HG02798 (cell line): ENCODE data around the gene TTBK2.
"Not testable (repeated sequence)": the region's sequence is repeated elsewhere in the genome, so short reads cannot be mapped to it uniquely, and the experiment has no call there.

ENCODE experiments used
- ATAC-seq: cut with Tn5 transposase; IDR thresholded peaks from one replicate; pipeline ENCODE4 v1.9.1; 2021; ENCODE audit warnings: mild to moderate bottlenecking; ENCODE audit not compliant: unreplicated experiment, poor library complexity

Gene TTBK2

DNA sequence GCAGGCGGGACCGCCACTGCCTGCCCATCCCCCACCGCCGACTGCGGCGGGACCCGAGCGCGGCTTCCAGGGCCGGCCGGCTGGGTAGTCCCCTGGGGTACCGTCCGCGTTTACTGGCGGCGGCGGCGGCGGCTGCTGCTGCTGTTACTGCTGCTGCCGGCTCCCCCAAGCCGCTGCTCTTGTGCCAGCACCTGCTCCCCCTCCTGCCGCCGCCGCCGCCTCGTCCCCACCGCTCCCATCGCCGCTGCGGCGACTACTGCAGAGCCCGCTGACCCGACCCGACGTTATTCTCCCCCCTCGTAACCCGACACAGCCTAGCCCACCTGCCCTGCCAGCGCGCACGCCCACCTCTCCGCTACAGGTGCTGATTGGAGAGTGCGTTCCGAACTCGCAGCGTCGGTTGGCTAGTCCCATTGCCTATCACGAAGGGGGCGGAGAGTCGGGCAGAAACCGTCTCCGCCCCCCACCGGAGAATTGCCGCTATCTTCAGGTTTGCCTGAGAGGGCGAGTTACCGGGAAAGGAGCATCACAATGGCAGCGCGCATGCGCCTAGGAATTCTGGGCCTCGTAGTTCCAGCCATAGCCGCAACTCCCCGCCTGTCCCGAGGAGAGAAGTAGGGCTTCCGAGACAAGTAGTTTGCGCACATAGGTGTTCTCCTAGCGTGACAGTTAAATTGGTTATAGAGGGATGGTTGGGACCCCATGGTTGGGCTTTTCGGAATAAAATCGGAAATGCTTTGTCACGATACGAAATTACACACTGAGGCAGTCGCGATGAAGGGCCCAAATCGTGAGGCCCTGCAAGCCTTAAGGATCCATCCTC is at the start of gene TTBK2:
Gene TTBK2, minus strand, starts transcription at position 260 of the 823 bp plus-strand sequence. CDS start 42,161 bp downstream, outside the sequence.
- peak; percentile 96 for ATAC-seq

- ATAC-seq = no peak
These were observed 43.9 kb upstream of the TTBK2 start for GRCh38 chr15:42964476-42964875.

GRCh38 chr15:42955518-42955917 is 34.9 kb upstream of the TTBK2 start:
- no peak for ATAC-seq

DNA sequence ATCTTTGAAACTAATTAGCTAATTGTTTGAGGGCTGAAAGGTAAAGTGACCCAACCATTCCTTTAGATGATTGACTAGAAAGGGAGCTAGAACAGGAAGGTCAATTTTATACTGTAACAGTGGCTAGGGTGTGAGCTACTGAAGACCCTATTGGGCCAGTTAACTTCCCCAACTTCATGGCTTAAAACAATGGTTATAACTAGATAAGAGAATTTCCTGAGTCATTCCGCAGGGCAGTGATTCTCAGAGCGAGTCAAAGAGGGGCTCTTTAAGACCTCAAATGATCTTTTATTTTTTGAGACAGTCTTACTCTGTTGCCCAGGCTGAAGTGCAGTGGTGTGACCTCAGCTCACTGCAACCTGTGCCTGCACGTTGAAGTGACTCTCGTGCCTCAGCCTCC is 33.7 kb upstream of the TTBK2 start:
- no peak for ATAC-seq

- ATAC-seq = not testable (repeated sequence)
These were observed 28.3 kb upstream of the TTBK2 start for GRCh38 chr15:42948898-42949297.

DNA sequence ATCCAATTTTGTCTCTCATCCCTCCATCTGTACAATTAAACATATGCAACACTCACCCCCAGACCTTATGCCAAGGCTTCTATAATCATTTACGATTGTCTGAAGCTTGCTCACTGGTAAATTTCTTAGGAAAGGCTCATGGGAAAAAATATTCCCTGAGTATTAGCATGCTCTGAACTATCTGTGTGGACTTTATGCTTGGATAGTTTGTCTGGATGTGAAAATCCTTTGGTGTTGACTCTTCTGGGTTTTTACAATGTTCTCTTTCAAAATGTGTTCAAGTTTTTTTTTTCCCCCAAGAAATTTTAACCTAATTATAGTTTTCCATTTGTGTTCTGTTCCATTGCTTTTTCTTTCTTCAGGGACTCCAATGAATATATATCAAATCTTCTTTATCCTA is 19.9 kb upstream of the TTBK2 start:
- no peak for ATAC-seq

GRCh38 chr15:42939841-42940240 is 19.3 kb upstream of the TTBK2 start:
- ATAC-seq = no peak

- no peak for ATAC-seq
These were observed 16.6 kb upstream of the TTBK2 start for GRCh38 chr15:42937143-42937542.

DNA sequence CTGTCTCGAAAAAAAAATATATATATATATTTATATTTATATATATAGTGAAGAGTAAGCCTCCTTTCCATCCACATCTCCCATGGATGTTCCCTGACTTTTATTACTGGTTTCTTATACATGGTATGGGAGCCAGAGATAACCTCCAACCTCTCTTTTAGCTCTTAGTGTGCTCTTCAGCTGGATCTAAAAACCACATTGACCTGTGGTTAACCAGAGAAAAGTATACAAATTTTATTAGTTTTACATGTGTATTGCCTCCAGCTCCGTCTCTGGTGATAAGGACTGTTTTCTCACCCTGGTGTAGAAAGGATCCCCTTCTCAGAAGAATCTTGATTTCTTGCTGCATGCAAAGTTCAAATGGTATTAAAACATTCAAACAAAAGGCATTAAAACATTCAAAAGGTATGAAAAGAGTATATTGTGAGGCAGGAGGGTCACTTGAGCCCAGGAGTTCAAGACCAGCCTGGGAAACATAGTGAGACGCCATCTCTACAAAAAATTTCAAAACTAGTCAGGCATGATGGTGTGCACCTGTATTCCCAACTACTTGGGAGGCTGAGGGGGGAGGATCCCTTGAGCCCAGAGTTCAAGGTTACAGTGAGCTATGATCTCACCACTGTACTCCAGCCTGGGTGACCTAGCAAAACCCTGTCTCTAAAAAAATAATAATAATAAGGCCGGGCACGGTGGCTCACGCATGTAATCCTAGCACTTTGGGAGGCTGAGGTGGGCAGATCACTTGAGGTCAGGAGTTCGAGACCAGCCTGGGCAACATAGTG is 13.5 kb upstream of the TTBK2 start:
- no peak for ATAC-seq

DNA sequence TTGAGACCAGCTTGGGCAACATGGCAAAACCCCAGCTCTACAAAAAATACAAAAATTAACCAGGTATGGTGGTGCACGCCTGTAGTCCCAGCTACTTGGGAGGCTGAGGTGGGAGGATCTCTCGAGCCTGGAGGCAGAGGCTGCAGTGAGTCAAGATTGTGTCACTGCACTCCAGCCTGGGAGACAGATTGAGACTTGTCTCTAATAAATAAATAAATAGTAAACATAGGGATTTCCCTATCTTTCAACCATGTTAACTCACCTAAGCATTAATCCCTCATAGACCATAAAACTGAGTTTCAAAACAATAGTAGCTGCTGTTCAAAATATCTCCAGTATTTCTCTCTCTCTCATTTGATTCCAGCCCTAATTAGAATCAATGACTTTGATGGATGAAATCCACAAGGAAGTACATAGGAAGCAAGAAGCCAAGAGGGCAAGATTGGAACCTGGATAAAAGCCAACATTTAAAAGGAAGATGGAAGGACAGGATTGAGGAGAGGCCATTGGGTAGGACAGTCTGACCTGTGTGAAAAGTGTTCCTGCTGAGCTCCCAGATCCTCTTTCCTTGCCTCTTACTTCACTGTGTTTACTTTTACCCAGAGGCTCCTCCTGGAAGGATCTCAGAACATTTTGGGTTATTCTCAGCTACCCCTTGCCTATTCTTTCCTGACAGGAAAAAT is 12.4 kb upstream of the TTBK2 start:
- no peak for ATAC-seq

DNA sequence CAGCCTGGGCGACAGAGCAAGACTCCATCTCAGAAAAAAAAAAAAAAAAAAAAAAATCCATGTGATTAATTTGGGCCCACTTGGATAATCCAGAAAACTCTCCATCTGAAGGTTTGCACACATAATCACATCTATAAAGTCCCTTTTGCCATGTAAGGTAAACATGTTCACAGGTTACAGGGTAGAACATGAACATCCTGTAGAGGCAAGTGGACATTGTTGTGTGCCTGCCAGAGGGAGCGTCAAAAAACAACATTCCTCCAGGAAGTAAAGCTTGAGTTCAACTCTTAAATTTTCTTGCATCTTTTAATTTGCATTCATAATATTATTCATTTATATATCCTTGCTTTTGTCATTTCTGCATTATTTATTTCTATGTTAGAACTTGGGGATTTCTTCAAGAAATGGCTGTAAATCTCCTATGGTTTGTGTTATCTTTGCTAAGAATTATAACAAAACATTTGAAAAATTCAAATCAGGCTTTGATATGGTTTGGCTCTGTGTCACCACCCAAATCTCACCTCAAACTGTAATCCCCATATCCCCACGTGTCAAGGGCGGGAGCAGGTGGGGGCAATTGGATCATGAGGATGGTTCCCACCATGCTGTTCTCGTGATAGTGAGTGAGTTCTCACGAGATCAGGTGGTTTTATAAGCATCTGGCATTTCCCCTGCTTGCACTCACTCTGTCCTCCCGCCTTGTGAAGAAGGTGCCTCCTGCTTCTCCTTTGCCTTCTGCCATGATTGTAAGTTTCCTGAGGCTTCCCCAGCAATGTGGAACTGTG is 11.3 kb upstream of the TTBK2 start:
- ATAC-seq = no peak

- ATAC-seq = no peak
These were observed 8.8 kb upstream of the TTBK2 start for GRCh38 chr15:42929306-42929848.

DNA sequence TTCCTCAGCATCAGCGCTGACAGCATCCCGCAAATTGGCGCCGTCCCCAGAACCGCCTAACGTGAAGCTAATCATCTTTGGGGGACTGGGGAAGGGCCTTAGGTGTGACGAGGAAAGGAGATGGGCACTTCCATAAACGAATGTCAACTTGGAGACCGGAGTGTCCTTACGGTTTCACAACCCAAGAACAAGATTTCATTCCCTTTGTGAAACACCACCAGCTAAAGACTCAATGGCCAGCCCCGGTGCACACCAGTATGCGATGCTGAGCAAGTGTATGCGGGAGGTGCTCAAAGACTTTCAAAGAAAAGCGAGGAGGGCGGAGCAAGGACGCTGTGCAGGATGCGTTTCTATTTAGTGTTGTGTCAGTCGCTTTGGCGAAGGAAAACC is 759 bp upstream of the TTBK2 start:
- no peak for ATAC-seq

GRCh38 chr15:42919799-42920518 is 619 bp downstream of the TTBK2 start:
- ATAC-seq = no peak

GRCh38 chr15:42919308-42919707 is 1.3 kb downstream of the TTBK2 start:
- ATAC-seq = no peak

DNA sequence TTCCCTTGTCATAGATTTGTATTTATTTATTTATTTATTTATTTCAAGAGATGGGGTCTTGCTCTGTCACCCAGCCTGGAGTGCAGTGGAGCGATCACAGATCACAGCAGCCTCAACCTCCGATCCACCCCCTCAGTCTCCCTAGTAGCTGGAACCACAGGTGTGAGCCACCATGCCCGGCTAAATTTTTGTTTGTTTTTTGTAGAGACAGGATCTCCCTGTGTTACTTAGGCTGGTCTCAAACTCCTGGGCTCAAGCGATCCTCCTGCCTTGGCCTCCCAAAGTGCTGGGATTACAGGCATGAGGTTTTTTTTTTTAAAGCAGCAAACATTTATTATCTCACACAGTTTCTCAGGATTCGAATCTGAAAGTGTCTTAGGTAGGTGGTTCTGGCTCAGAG is 2.5 kb downstream of the TTBK2 start:
- ATAC-seq = no peak

DNA sequence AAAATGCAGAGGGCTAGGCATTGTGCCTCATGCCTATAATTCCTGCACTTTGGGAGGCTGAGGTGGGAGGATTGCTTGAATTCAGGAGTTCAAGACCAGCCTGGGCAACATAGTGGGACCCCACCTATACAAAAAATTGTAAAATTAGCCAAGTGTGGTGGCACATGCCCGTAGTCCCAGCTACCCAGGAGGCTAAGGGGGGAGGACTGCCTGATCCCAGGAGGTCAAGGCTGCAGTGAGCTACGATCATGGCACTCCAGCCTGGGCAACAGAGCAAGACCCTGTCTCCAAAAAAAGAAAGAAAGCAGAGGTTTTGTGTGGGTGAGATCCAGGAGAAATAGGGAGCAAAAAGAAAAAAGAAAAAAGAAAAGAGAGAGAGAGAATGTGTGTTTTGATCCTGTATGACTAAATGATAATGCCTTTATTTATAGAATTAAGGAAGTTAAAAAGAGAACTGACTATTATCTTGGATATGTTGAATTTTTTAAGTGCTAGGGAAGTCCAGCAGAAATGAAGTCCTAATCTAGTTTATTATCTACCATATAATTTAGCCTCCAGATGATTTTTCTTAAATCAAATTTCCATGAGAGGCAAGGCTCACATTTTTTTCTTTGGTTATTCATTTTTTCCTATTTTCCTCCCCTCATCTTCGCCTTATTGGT is 4.8 kb downstream of the TTBK2 start:
- ATAC-seq = no peak

GRCh38 chr15:42914728-42915497 is 5.7 kb downstream of the TTBK2 start:
- ATAC-seq = no peak
